COR-L47 (cell line): ENCODE results near the gene TIGD7.
"Not testable (repeated sequence)": the region's sequence is repeated elsewhere in the genome, so short reads cannot be mapped to it uniquely, and the experiment has no call there.

ENCODE experiments used
- DNase-seq: peaks from one replicate; lab custom pipeline; 2025; lab: John Stamatoyannopoulos, UW

TIGD7 gene

GRCh38 chr16:3282730-3283542, 22.3 kb downstream of the TIGD7 start, which contains the start of gene ZNF263:
ZNF263 (plus strand) TSS chr16:3283491; CDS start chr16:3283819, 328 bp downstream.
- DNase-seq = peak; percentile 95

- peak; percentile 66 for DNase-seq
Measured at GRCh38 chr16:3282103-3282729, 23.0 kb downstream of the TIGD7 start.

DNA sequence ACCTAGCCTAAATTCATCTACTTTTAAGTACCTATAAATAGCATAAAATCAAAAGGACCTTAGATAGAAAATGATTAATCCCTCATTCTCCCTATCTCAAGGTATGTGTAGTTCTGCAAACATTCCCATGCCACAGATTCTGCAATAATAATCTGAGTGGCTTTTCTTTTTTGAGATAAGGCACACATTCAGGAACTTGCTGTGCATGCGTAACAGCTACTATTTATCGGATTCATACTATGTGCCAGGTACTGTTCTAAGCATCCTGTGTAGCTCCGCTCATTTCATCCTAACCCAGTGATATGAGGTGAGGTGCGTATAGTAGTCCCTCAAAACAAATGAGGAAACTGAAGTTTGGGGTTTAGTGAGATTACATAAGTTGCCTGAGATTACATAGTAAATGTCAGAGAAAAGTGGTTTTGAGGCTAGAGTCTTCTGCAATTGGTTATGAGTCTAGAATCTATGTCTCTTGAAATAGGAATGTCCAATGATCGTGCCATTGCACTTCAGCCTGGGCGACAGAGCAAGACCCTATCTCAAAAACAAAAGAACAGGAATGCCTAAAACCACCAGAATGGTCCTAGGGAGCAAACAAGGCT, 23.9 kb downstream of the TIGD7 start:
- DNase-seq = no peak

- DNase-seq = no peak
Measured at GRCh38 chr16:3276679-3277078, 28.6 kb downstream of the TIGD7 start.

- DNase-seq = no peak
Measured at GRCh38 chr16:3274947-3275346, 30.3 kb downstream of the TIGD7 start.

DNA sequence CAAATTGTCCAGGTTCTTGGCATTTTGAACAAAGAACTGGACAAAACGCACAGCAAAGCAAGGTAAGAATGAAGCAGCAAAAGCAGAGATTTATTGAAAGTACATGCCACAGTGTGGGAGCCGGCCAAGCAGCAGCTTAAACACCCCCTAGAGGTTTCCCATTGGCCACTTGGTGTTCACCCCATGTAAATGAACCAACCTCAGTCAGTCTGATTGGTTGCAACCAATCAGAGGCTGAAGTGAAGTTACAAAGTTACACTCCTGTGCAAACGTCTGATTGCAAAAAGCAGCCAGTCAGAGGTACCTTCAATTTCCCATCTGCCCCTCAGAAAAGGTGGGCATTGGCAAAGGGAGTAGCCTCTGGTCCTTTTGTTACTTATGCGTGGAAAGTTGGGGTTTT, 30.7 kb downstream of the TIGD7 start:
- DNase-seq = peak; percentile 12

GRCh38 chr16:3271281-3271680, 33.9 kb downstream of the TIGD7 start:
- not testable (repeated sequence) for DNase-seq

DNA sequence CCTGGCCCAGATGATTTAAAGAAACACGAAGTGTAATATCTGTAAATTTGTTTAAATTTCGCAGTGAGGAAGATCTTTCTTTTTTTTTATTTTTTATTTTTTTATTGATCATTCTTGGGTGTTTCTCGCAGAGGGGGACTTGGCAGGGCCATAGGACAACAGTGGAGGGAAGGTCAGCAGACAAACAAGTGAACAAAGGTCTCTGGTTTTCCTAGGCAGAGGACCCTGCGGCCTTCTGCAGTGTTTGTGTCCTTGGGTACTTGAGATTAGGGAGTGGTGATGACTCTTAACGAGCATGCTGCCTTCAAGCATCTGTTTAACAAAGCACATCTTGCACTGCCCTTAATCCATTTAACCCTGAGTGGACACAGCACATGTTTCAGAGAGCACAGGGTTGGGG, 34.5 kb downstream of the TIGD7 start:
- DNase-seq = not testable (repeated sequence)

- DNase-seq = no peak
Measured at GRCh38 chr16:3268294-3268693, 36.9 kb downstream of the TIGD7 start.

DNA sequence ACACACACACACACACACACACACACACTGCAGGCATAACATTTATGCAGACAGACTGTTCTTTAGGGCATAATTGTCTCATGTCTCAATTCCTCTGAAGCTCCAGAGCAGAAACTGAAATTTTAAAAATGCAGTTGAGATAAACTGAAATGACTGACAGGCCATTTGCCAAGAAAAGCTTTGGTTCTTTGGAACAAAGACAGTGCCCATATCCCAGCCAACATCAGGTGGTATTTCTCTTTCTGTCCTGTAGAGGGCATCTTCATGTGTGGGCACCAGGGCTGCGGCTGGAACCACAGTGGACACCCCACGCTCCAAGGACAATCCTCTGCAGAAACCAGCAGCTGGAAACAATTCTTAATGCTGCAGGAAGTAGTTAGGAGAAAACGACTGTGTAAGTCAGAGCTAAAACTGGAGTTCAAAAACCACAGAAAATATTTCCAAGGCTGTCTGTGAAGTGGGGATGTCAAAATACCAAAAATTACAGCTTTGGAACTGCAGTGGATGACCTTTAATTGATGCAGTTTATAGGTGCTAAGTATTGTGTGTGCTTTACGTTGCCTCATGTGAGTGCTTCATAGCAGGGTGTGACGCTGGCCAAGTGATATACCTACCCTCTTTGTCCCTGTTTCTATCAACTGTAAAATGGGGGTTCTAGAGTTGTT, 38.2 kb downstream of the TIGD7 start:
- DNase-seq = peak; percentile 56

- peak; percentile 97 for DNase-seq
Measured at GRCh38 chr16:3264137-3265036, 40.8 kb downstream of the TIGD7 start.

- DNase-seq = no peak
Measured at GRCh38 chr16:3262517-3262916, 42.7 kb downstream of the TIGD7 start.

GRCh38 chr16:3259836-3260235, 45.4 kb downstream of the TIGD7 start:
- DNase-seq = no peak

DNA sequence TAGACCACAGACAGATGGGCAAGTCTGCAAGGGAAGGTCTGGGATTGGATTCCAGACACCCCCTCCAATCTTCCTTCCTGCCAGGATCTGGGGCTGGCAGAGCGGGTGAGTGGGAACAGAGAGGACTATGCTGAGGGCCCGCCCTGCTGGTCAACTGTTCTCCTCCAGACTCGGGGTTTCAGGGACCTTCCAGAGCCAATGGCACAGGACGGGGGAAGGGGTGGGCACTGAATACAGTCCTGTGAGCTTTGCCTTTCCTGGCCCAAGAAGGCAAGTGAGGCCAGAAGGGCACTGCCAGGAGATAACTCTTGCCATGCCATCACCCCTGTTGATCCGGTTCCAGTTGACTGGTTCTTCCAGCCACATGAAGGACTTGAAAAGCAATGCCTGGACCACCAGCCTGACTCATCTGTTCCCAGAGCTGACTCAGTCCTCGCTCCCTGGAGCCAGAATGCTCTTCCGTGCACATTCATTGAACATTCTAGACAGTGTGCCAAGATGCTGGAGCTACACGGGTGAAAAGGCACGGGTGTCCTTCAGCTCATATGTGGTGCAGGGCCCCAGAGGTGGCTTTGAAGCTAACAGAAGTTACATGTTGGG, 48.3 kb downstream of the TIGD7 start:
- DNase-seq = no peak

DNA sequence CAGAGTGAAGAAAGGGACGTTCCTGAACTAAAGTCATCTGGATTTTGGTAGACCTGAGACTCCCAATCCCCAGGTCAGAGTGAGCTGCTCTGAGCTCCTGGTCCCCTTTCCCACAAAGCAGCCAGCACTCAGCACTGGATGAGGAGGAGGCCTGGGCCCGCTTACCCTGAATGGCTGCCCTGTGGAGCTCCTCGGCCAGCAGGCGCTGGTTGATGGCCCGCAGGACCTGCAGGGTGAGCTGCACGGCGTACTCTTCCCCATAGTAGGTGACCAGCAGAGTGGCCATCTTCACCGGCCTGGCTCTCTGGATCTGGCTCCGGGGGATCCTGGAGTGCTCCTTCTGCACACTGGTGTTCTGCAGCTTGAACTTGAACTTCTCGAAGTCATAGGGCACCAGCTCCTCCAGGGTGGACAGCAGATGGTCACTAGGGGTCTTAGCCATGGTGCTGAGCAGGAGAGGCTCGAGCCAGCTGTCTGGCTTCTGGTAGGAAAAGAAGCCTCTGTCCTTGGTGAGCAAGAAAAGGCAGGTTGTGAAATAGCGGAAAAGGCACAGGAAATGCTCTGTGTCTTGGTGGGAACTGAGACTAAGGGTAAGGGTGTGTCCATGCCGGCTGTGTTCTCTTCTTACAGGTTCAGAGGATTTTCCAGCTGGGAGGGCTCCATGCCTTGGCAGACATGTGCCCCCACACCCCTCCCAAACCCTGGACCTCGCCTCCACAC, 48.9 kb downstream of the TIGD7 start, which contains the start of gene MEFV:
MEFV (minus strand) TSS at position 488 of the 720 bp plus-strand sequence; CDS start at position 442, 46 bp downstream.
- DNase-seq = no peak

- DNase-seq = no peak
Measured at GRCh38 chr16:3254309-3254708, 50.9 kb downstream of the TIGD7 start.

GRCh38 chr16:3252967-3253366, 52.3 kb downstream of the TIGD7 start:
- no peak for DNase-seq

DNA sequence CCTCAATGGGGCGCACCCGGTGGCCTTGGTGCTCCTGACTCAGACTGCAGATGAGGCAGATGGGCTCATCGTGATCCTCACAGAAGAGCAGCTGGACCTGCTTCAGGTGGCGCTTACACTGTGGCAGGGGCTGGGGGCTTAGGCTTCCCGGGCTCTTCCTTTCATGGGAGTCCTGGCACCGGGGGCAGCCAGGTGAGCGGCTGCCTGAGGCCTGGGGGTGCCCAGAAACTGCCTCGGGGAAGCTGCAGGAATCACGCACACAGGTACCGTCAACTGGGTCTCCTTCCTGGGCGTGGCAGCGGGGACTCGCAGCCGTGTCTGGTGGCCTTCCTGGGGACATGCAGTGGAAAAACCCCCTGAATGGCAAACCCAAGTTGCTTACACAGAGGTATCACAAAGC, 55.8 kb downstream of the TIGD7 start:
- no peak for DNase-seq

- DNase-seq = no peak
Measured at GRCh38 chr16:3249020-3249419, 56.2 kb downstream of the TIGD7 start.
